MCF 10A (cell line): Measurements from ENCODE around the gene NFKBIL1. TPM values are rescaled to one million over a fixed set of nuclear protein-coding genes. Genes with fewer than 3 reads are reported as not detected.
A peak's percentile ranks its signal among the peaks of the same experiment; 100 is the strongest.

Source experiments
- BruUV-seq: library from RNA; stranded (reverse); fragments of 400-500 nt; replicated peaks from 2 replicates; lab custom pipeline; 2021; lab: Mats Ljungman, UMichigan
- CTCF ChIA-PET: fragments of 300-600 bp; sonication (Branson Sonifier 250); formaldehyde crosslinking; extraction: SDS; loops from one replicate; lab custom pipeline; 2021; ENCODE audit warnings: antibody characterized with exemption, inconsistent platforms; lab: Yijun Ruan, JAX
- POLR2A ChIA-PET: fragments of 300-600, 350-650 bp; sonication (Branson Sonifier 250); formaldehyde crosslinking; extraction: SDS; loops from one replicate; lab custom pipeline; 2020; ENCODE audit warnings: antibody characterized with exemption, inconsistent platforms; lab: Yijun Ruan, JAX
- DNase-seq: peaks from one replicate; pipeline ENCODE4 v3.0.0-alpha.2; 2018; ENCODE audit not compliant: unreplicated experiment
- H3K27ac Mint-ChIP-seq: one replicate; pipeline ENCODE4 v1.8.0; 2022; ENCODE audit warnings: mild to moderate bottlenecking, low read depth, mixed read lengths; ENCODE audit not compliant: unreplicated experiment
- H3K27me3 Mint-ChIP-seq: one replicate; pipeline ENCODE4 v1.8.0; 2022; ENCODE audit warnings: mixed read lengths; ENCODE audit not compliant: insufficient read depth, unreplicated experiment
- H3K36me3 Mint-ChIP-seq: one replicate; pipeline ENCODE4 v1.8.0; 2022; ENCODE audit warnings: mild to moderate bottlenecking, moderate library complexity, mixed read lengths; ENCODE audit not compliant: insufficient read depth, unreplicated experiment
- H3K4me1 Mint-ChIP-seq: one replicate; pipeline ENCODE4 v1.8.0; 2022; ENCODE audit warnings: mixed read lengths; ENCODE audit not compliant: insufficient read depth, unreplicated experiment
- H3K4me3 Mint-ChIP-seq: one replicate; pipeline ENCODE4 v1.8.0; 2022; ENCODE audit warnings: mild to moderate bottlenecking, moderate library complexity, mixed read lengths; ENCODE audit not compliant: unreplicated experiment
- H3K9me3 Mint-ChIP-seq: one replicate; pipeline ENCODE4 v1.8.0; 2022; ENCODE audit warnings: mixed read lengths; ENCODE audit not compliant: unreplicated experiment
- intact Hi-C: fragments of 100-400 bp; cut with micrococcal nuclease; formaldehyde crosslinking; loops from 2 replicates; pipeline ENCODE4 v1.14.1; 2022
- total RNA-seq: library from RNA; stranded (reverse); gene quantifications from 2 replicates; pipeline ENCODE4 v1.2.3, GENCODE V29; 2022
- TF ChIP-seq, protein P1 (sequence below): fragments of 200-600 bp; IDR thresholded peaks from one replicate; pipeline ENCODE4 v1.8.0; 2022; ENCODE audit warnings: antibody characterized with exemption, mild to moderate bottlenecking; ENCODE audit not compliant: unreplicated experiment

Gene NFKBIL1
- total RNA-seq, 1 experiment from 2014 or later, result 30.3 TPM

DNA sequence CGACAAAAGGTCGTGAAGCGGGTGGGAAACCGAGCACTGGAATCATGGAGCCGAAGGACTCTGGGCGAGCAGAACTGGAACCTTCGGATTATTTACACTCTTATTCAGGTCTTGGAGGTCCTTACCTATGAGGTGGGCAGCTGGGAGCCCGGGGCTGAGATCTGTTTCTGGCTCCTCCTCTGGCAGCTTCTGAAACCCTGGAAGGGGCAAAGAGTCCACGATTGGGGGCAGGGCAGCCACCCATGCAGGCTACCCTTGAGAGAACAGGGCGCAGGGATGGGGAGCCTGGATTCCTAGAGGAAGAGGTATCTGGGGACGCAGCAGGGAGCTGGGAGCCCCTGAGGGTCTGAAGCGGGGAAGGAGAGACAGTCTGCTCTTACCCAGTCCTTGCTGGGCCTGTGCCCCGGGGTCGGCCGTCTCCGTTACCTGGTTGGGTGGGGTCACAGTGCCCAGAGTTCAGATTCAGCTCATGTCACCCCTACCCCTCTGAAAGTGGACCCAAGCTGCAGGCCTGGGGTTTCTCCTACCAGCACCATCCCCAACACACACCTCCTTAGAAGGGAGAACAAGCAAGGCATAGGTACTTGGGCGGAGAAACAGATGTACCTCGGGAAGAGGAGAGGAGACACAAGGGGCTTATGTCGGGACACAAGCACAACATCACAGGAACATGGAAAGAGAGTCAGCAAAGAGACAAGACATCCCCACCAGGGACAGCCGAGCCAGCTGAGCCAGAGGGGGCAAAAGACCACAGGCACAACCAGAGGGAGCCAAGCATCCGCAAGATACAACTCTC is 34.2 kb downstream of the NFKBIL1 start:
- DNase-seq, result no peak
- Mint-ChIP-seq H3K27ac (peak overlapping the region; percentile 66), H3K27me3 (no peaks in the 10 kb centered on the region), H3K4me1 (peaks cover 10% of the 10 kb centered on the region), H3K36me3 (no peaks in the 10 kb centered on the region), H3K4me3 (peak overlapping the region; percentile 96), H3K9me3 (no peaks in the 10 kb centered on the region)
- TF ChIP-seq, protein P1, sequence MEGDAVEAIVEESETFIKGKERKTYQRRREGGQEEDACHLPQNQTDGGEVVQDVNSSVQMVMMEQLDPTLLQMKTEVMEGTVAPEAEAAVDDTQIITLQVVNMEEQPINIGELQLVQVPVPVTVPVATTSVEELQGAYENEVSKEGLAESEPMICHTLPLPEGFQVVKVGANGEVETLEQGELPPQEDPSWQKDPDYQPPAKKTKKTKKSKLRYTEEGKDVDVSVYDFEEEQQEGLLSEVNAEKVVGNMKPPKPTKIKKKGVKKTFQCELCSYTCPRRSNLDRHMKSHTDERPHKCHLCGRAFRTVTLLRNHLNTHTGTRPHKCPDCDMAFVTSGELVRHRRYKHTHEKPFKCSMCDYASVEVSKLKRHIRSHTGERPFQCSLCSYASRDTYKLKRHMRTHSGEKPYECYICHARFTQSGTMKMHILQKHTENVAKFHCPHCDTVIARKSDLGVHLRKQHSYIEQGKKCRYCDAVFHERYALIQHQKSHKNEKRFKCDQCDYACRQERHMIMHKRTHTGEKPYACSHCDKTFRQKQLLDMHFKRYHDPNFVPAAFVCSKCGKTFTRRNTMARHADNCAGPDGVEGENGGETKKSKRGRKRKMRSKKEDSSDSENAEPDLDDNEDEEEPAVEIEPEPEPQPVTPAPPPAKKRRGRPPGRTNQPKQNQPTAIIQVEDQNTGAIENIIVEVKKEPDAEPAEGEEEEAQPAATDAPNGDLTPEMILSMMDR, result no peak
- POLR2A ChIA-PET, result interaction anchor here (1.1 to 1.5 kb wide), 2 partner anchors 16 to 40 kb away, joined by 4 read pairs; partner anchors contain the start of gene DDX39B
- CTCF ChIA-PET, result interaction anchor here (0.6 to 18.9 kb wide), 5 partner anchors 8 to 947 kb away, joined by 3 to 215 read pairs (median 3); partner anchors contain the start of gene NCR3
- no TSS peak for BruUV-seq
- intact Hi-C loops, result loop anchor here (1.0 to 5.0 kb wide), 2 partner anchors 17 to 34 kb away; partner anchors contain the start of genes ATP6V1G2 and NFKBIL1

DNA sequence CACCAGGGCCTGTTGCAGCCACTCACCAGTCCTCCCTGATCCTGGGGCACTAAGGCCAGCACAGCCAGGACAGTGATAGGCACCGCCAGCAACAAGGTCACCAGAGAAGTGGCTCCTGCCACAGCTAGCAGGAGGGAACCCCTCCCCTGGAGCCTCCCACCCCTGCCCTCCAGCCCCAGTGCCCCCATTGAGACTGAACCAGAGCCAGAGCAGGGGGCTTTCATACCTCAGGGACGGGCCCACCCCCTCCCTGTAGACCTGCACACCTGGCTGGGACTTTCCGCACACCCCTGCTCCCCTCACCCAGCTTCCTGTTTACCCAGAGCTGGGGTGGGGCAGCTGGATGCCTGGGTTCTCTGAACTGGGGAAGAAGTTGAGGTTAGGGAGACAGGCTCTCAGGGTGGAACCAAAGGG is 34.8 kb downstream of the NFKBIL1 start, which contains the start of gene LTB:
TSS of gene LTB (minus strand) at position 195 of the 414 bp plus-strand sequence. CDS start at position 188, 7 bp downstream.
- intact Hi-C loops, result loop anchor here (5.0 kb wide), 1 partner anchor 35 kb away; the partner anchor contains the start of genes ATP6V1G2 and NFKBIL1
- TF ChIP-seq, protein P1, result no peak
- DNase-seq, result no peak
- peaks cover 10% of the 10 kb centered on the region for H3K4me1 Mint-ChIP-seq
- POLR2A ChIA-PET, result interaction anchor here (1.0 to 1.5 kb wide), 2 partner anchors 34 to 41 kb away, joined by 3 to 4 read pairs; partner anchors contain the start of gene DDX39B
- peak within 1 kb of the TSS; percentile 96 for H3K4me3 Mint-ChIP-seq
- peak within 1 kb of the TSS; percentile 66 for H3K27ac Mint-ChIP-seq
- BruUV-seq, result no TSS peak
- no peaks in the 10 kb centered on the region for H3K27me3 Mint-ChIP-seq
- no peaks in the 10 kb centered on the region for H3K9me3 Mint-ChIP-seq
- CTCF ChIA-PET, result interaction anchor here (0.7 to 18.9 kb wide), 3 partner anchors 8 to 17 kb away, joined by 3 to 215 read pairs (median 3); partner anchors contain the start of gene NCR3
- H3K36me3 Mint-ChIP-seq, result no peaks in the 10 kb centered on the region

DNA sequence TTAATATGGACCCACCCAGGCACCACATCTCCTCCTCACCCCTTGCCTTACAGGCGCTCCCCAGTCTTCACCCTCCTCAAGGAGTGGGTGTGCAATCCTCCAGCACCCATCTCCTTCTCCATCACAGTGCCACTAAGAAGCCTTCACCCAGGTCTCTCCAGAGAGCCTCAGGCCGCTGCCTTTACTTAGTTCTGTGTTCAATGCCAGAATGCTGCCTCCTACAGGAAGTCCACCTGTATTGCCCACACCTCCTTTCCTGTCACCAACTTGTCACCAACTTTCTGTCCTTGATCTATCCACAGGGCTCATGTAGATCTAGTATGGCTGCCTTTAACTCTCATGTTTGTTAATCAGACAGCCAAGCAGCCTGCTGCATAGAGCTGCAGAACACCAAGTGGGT is 38.1 kb downstream of the NFKBIL1 start:
- POLR2A ChIA-PET, result interaction anchor here (1.5 kb wide), 1 partner anchor 13 kb away, joined by 6 read pairs; no protein-coding TSS in a partner anchor
- BruUV-seq, result no TSS peak

More for the DNA sequence above, 38.1 kb downstream of the NFKBIL1 start:
- DNase-seq, result peak; percentile 29
- intact Hi-C loops, result no loop called here
- H3K9me3 Mint-ChIP-seq, result no peaks in the 10 kb centered on the region
- no peaks in the 10 kb centered on the region for H3K36me3 Mint-ChIP-seq
- TF ChIP-seq, protein P1, result peak; percentile 33
- H3K4me3 Mint-ChIP-seq, result no peak overlapping the region
- no peak overlapping the region for H3K27ac Mint-ChIP-seq
- H3K4me1 Mint-ChIP-seq, result peaks cover 17% of the 10 kb centered on the region
- CTCF ChIA-PET, result interaction anchor here (0.7 to 18.9 kb wide), 3 partner anchors 12 to 126 kb away, joined by 3 to 215 read pairs (median 3); partner anchors contain the start of gene NCR3
- no peaks in the 10 kb centered on the region for H3K27me3 Mint-ChIP-seq
